Panc1 (cell line): ENCODE data around the gene BRICD5. TPM values are rescaled to one million over a fixed set of nuclear protein-coding genes. Genes with fewer than 3 reads are reported as not detected.

ENCODE experiments used
- ATAC-seq: fragments of 200-7000 bp; cut with Tn5 transposase; 2 replicates; pipeline ENCODE4 v1.9.1; 2020; ENCODE audit warnings: mild to moderate bottlenecking, moderate library complexity
- BruUV-seq: library from RNA; stranded (reverse); fragments of 400-500 nt; replicated peaks from 2 replicates; lab custom pipeline; 2021; lab: Mats Ljungman, UMichigan
- CTCF ChIA-PET: fragments of 300-600 bp; sonication (Branson Sonifier 250); formaldehyde crosslinking; loops from one replicate; lab custom pipeline; 2022; ENCODE audit warnings: antibody characterized with exemption; lab: Charles Lee
- POLR2A ChIA-PET: fragments of 300-600 bp; sonication (Branson Sonifier 250); formaldehyde crosslinking; loops from one replicate; lab custom pipeline; 2022; ENCODE audit warnings: antibody characterized with exemption; lab: Charles Lee
- DNase-seq: peaks from one replicate; pipeline ENCODE4 v3.0.0-alpha.2; 2010; ENCODE audit warnings: low read depth, low spot score
- H3K27ac ChIP-seq: 2 replicates; pipeline ENCODE4 v1.5.1; 2011; ENCODE audit warnings: mild to moderate bottlenecking, low read length, inconsistent platforms
- H3K27me3 ChIP-seq: fragments of 200-500 bp; sonication (Bioruptor generic); 2 replicates; pipeline ENCODE4 v1.6.0; 2014; ENCODE audit warnings: low read length, inconsistent platforms; ENCODE audit not compliant: control insufficient read depth, insufficient read depth
- H3K36me3 ChIP-seq: fragments of 200-500 bp; sonication (Bioruptor generic); 2 replicates; pipeline ENCODE4 v1.5.1; 2014; ENCODE audit warnings: inconsistent platforms, mild to moderate bottlenecking, low read length, moderate library complexity; ENCODE audit not compliant: control insufficient read depth, insufficient read depth
- H3K4me1 ChIP-seq: 2 replicates; pipeline ENCODE4 v1.5.1; 2011; ENCODE audit warnings: inconsistent platforms, mild to moderate bottlenecking, low read length, moderate library complexity; ENCODE audit not compliant: control insufficient read depth, insufficient read depth
- H3K4me3 ChIP-seq, 2 experiments: 2 replicates each; pipeline ENCODE4 v1.5.1; 2011 to 2012; ENCODE audit warnings: low read depth in 2 of 2, low read length in 2 of 2, mild to moderate bottlenecking in 2 of 2, inconsistent platforms in 1 of 2, moderate library complexity in 1 of 2
- H3K9me3 ChIP-seq: fragments of 200-500 bp; sonication (Bioruptor generic); 2 replicates; pipeline ENCODE4 v1.5.1; 2014; ENCODE audit warnings: low read depth, mild to moderate bottlenecking, inconsistent platforms, low read length, moderate library complexity; ENCODE audit not compliant: control insufficient read depth, insufficient read depth
- CTCF ChIP-seq: fragments of 450-650 bp; IDR thresholded peaks from 2 replicates; pipeline ENCODE4 v1.5.1; 2017; ENCODE audit warnings: mild to moderate bottlenecking
- POLR2AphosphoS5 ChIP-seq: IDR thresholded peaks from 2 replicates; pipeline ENCODE4 v1.6.1; 2012; ENCODE audit warnings: mild to moderate bottlenecking, low read depth, low read length, moderate library complexity
- REST ChIP-seq, 2 experiments: IDR thresholded peaks; 2 replicates each; pipeline ENCODE4 v1.6.1; 2011 to 2012; ENCODE audit warnings: low read depth in 2 of 2, control low read depth in 1 of 2, low read length in 1 of 2, mild to moderate bottlenecking in 1 of 2, moderate library complexity in 1 of 2; ENCODE audit not compliant: insufficient read depth in 1 of 2
- SIN3A ChIP-seq: IDR thresholded peaks from 2 replicates; pipeline ENCODE4 v1.6.1; 2012; ENCODE audit warnings: low read depth, mild to moderate bottlenecking, low read length, moderate library complexity, borderline replicate concordance; ENCODE audit not compliant: insufficient read depth
- TCF7L2 ChIP-seq: IDR thresholded peaks from 2 replicates; pipeline ENCODE4 v1.6.1; 2011; ENCODE audit warnings: mild to moderate bottlenecking, low read depth, low read length, inconsistent platforms
- in situ Hi-C: cut with HindIII; loops from 2 replicates; pipeline ENCODE4 v1.10.0; 2016; ENCODE audit warnings: low sequenced_read_pairs, low pct_unique_long_range_greater_than_20kb
- intact Hi-C: fragments of 100-400 bp; cut with micrococcal nuclease; formaldehyde crosslinking; loops from one replicate; pipeline ENCODE4 v1.10.0; 2022; ENCODE audit not compliant: unreplicated experiment
- total RNA-seq: library from RNA; stranded (reverse); gene quantifications from one replicate; pipeline ENCODE4 v1.2.1, GENCODE V29; 2021; ENCODE audit not compliant: unreplicated experiment

The BRICD5 gene
- total RNA-seq, 1 experiment from 2014 or later = 8.7 TPM

GRCh38 chr16:2235695-2236336 lies 25.2 kb upstream of the BRICD5 start:
- no TSS peak for BruUV-seq
- no peaks in the 10 kb centered on the region; the same call in 1 of the 2 replicates for H3K36me3 ChIP-seq
- peaks cover 8% of the 10 kb centered on the region for H3K4me1 ChIP-seq
- DNase-seq (no peak), ATAC-seq (peak; percentile 6)
- TF ChIP-seq TCF7L2 = no peak
- TF ChIP-seq SIN3A = no peak
- TF ChIP-seq CTCF = no peak
- no peak for TF ChIP-seq POLR2AphosphoS5
- no peak for TF ChIP-seq REST (IDR thresholded peaks at IDR 0.05; ENCODE audit: insufficient read depth in 1 of 2, low read depth in 2 of 2, low read length in 1 of 2)
- intact Hi-C loops = no loop called here
- H3K9me3 ChIP-seq = no peaks in the 10 kb centered on the region
- H3K4me3 ChIP-seq = no peak overlapping the region
- ChIA-PET CTCF (no interaction called here), POLR2A (no interaction called here)
- in situ Hi-C loops = no loop called here
- no peak overlapping the region for H3K27ac ChIP-seq
- H3K27me3 ChIP-seq = no peaks in the 10 kb centered on the region

GRCh38 chr16:2235234-2235651 lies 24.6 kb upstream of the BRICD5 start:
- CTCF ChIA-PET = no interaction called here
- POLR2A ChIA-PET = no interaction called here
- no peaks in the 10 kb centered on the region for H3K27me3 ChIP-seq
- H3K4me1 ChIP-seq = peaks cover 8% of the 10 kb centered on the region
- H3K27ac ChIP-seq = no peak overlapping the region
- in situ Hi-C loops (no loop called here), intact Hi-C loops (no loop called here)
- TF ChIP-seq REST (IDR thresholded peaks at IDR 0.05; ENCODE audit: insufficient read depth in 1 of 2, low read depth in 2 of 2, low read length in 1 of 2) (0 out of 4 replicates have a peak, but pooled peaks of 1 of the 2 experiments have one; percentile 40), CTCF (no peak)
- no peaks in the 10 kb centered on the region for H3K9me3 ChIP-seq
- DNase-seq (no peak), ATAC-seq (no peak)
- H3K36me3 ChIP-seq = no peaks in the 10 kb centered on the region; the same call in 1 of the 2 replicates
- H3K4me3 ChIP-seq = no peak overlapping the region
- no TSS peak for BruUV-seq
